HS-27A (cell line): ENCODE measurements around the gene ITIH6.
"Not testable (repeated sequence)": the region's sequence is repeated elsewhere in the genome, so short reads cannot be mapped to it uniquely, and the experiment has no call there.

Experiments
- DNase-seq: peaks from one replicate; pipeline ENCODE4 v3.0.0-alpha.2; 2012; ENCODE audit warnings: low read depth, missing footprints

The ITIH6 gene

DNA sequence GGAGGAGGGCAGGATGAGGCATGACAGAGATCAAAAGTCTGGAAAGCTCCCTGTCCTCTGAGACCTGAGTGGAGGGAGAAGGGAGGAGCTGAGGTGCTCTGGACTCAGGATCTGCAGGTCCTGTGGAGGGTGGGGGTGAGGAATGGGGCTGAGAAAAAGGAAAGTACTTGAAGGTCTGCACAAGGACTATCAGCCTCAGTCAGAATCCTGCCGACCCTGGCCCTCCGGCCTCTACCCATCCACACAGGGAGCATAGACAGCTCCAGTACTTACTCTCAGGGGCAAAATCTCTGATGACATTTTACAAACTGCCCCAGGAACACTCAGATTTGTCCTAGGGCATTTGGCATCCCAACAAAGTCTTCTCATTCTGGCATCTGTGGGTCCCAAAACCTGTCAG is 991 bp upstream of the ITIH6 start:
- no peak for DNase-seq

DNA sequence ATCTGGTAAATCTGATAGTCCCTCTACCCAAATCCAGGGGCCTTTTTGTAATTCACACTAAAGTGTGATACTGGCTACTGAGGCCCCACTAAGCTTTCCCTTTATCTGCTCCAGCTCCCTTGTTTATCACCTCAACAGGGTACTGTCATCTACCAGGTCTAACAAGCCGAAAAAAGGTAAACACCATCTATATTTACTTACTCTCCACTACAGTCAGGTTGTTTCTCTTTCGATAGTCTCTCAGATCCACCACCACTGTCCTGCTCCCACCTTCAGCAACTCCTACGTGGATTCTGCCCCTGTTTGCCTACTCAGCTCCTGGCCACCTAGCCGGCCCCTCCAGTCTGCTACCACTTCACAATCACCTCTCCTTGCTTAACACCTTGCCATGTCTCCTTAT is 3.3 kb downstream of the ITIH6 start:
- no peak for DNase-seq

GRCh38 chrX:54794028-54794427 is 4.0 kb downstream of the ITIH6 start:
- DNase-seq, result no peak

DNA sequence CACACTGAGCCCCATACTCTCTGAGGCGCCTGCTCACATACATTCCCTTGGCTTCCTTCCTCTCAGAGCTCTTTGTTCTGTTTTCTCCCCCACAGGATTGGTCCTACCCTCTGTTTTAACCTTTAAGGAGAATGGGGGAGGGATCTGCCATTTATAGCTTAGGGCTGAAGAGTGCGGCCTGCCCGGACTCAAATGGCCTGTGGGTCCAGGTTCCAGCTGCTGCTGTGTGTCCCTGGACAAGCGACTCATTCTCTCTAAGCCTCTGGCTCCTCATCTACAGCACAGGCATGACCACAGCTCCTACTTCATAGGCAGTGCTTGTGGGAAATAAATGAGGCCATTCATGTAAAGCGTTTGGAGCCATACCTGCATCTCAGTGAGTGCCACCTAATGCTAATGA is 8.7 kb downstream of the ITIH6 start:
- DNase-seq, result not testable (repeated sequence)

- DNase-seq, result no peak
These were observed 9.6 kb downstream of the ITIH6 start for GRCh38 chrX:54788446-54788845.

DNA sequence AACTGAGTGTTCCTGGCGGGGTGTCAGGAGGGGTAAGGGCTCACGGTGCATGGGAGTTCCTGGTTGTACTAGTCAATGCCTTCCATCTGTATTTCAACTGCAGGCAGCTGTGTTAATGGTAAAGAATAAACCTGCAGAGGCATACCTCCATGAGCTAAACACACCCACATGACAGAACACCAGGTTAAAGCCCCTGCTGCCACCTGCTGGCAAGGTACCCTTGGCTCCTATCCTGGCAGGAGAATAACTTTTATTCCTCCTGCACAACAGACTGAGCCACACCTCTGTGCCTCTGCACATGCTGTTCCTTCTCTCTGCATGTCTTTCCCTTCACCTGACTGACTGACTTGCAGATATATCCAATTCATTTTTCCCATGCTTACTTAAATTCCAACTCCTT is 11.1 kb downstream of the ITIH6 start:
- DNase-seq, result no peak

GRCh38 chrX:54785901-54786300 is 12.2 kb downstream of the ITIH6 start:
- DNase-seq, result no peak

- DNase-seq, result no peak
These were observed 20.9 kb downstream of the ITIH6 start for GRCh38 chrX:54776987-54777672.

DNA sequence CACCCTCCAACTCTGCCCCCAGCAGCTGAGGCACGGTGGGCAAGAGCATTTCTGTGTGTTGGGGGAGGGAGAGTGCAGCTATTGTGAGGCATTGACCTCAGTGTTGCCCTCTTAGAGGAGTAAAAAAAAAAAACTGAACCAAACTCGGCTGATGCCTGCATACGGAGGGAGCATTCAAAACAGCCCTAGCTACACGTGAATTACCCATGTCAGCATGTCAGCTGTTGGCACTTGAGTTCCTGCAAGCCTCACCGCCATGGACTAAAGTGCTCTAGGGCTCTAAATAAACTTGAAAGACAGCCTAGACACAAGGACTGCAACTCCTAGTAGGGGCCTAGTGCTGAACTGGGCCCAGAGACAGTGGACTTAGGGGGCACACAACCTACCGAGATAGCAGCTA is 22.0 kb downstream of the ITIH6 start:
- DNase-seq, result no peak

- not testable (repeated sequence) for DNase-seq
These were observed 23.5 kb downstream of the ITIH6 start for GRCh38 chrX:54774391-54775094.

DNA sequence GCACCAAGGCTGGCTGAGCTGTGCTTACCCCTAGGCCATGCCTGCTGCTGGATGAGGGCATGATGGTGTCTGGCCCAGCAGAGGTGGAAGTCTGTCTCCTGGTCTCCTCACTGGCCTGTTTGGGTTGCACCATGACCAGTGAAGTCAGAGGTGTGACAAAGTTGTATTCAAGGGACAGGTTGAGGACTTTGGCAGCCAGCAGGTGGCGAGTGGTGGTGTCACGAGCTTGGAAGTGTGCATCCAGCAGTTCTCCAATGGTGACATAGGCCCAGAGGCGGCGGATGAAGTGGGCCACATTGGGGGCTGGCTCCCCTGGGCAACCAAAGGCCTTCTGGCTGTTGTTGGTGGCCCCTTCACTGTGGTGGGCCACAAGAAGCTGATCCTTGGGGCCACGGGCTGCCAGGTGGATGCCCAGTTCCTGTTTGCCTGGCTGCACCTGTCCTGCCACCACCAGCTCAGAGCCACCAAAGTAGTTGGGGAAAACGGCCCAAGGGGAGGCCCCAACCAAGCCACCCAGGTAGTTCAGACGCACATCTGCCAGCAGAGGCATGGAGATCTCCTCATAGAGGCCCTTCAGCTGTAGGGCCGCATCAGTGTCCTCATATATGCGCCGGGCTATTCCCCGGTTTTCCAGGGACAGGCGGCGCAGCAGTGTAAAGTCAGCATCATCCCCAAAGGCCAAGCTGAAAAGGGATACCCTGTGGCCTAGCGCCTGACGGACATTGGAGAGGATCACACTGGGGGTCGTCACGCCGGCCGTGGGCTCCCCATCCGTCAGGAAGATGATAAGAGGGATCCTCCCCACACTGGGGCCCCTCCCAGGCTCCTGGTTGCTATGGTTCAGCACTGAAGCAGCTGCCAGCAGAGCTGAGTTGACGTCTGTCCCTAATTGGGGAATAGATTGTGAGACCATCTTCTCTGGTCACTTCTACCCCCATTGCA is 39.7 kb downstream of the ITIH6 start:
- DNase-seq, result no peak

DNA sequence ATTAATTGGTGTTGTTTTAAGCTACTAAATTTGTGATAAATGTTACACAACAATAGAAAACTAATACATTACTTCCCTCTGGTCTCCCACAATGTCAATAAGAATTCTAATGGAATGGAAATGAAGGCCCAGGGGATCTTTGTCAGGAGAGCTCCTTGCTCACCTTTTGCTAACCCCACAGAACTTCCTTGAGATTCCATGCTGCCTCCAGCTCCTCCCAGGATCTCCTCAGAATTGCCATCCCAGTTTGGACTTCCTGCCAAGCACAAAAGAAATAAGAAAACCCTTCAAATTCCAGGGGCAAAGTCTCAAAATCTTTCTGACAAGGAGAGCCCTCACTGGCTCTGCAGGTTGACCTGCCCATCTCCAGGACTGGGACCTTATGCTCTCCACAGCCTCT is 43.2 kb downstream of the ITIH6 start:
- DNase-seq, result no peak

DNA sequence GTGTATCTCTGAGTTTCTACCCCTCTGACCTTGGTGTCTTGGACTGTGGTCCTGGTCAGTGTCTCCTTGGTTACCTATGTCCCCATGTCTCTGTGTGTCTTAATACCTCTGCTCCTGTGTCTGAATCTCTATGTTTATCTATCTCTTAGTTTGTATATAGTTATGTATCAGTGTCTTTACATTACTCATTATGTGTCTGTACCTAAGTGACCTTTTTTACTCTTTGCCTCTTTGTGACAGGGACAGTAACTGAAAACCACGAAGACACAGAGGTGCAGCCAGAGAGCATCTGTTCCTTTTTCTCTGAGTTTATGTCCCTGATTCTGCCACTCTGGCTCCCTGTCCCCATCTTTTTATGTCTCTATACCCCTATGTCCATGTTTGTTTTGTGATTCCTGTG is 49.4 kb downstream of the ITIH6 start:
- no peak for DNase-seq

GRCh38 chrX:54747733-54748393 is 50.2 kb downstream of the ITIH6 start:
- DNase-seq, result no peak

GRCh38 chrX:54746928-54747327 is 51.1 kb downstream of the ITIH6 start:
- DNase-seq, result no peak

GRCh38 chrX:54745676-54746075 is 52.4 kb downstream of the ITIH6 start:
- no peak for DNase-seq

- DNase-seq, result not testable (repeated sequence)
These were observed 59.5 kb downstream of the ITIH6 start for GRCh38 chrX:54738567-54738966.

GRCh38 chrX:54736298-54736942 is 61.6 kb downstream of the ITIH6 start:
- DNase-seq, result not testable (repeated sequence)

- peak; percentile 14 for DNase-seq
These were observed 76.6 kb downstream of the ITIH6 start for GRCh38 chrX:54721424-54721823.

DNA sequence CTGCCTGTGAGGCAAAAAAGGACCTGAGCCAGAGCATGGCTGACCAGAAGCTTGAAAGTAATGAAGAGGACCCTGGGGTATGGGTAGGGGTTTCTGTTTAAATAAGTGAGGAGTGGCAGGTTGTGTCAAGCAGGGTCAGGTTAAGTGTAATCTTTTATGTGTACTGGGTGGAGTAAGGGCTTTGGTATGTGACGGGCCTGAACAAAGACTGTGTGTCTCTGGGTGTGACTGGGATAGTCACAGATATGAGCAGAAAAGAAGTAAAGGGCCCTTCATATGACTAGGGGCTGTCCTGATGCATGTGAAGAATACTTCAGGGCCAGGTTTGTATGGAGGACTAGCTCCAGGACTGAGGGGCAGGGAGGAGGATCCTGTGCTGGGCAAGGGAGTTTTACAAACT is 82.4 kb downstream of the ITIH6 start:
- DNase-seq, result no peak

DNA sequence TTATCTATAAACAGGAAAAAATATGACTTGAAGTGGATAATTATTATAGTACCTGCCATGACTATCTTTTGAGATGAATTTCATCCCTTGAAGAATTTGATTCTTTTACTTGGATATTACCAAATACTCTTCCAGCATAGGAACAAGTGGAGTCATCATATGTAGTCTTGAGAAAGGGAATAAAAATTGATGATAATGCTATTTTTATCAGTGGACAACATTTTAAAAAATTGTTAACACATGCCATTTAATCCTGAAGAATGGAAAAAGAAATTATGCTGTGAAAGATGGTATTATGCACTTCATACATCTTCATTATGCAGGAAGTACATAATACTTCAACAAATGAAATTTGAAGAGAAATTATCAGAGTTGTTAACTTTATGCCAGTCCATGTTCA is 83.6 kb downstream of the ITIH6 start:
- DNase-seq, result no peak

DNA sequence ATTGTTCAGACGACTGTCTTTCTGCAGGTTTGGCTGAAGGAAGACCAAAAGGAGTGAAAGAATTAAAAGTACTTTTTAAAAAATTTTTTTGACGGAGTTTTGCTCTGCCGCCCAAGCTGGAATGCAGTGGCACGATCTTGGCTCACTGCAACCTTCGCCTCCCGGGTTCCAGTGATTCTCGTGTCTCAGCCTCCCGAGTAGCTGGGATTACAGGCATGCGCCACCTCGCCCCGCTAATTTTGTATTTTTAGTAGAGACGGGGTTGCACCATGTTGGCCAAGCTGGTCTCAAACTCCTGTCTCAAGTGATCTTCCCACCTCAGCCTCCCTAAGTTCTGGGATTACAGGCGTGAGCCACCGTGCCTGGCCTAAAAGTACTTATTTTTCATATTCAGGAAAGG is 86.3 kb downstream of the ITIH6 start:
- DNase-seq, result no peak
